ENCODE measurements around the gene ANKRD63. TPM values are rescaled to one million over a fixed set of nuclear protein-coding genes. Genes with fewer than 3 reads are reported as not detected.

ANKRD63 gene
- total RNA-seq, 1 donor: not detected

GRCh38 chr15:40271685-40272484, 11.0 kb downstream of the ANKRD63 start:
- no peak for TF ChIP-seq CTCF (IDR thresholded peaks at IDR 0.05; ENCODE audit: insufficient read depth, low read length)
- no peak overlapping the region for H3K4me3 ChIP-seq (ENCODE audit: low read depth, low read length)
- DNase-seq (ENCODE audit: low read depth): no peak

GRCh38 chr15:40270246-40270995, 12.4 kb downstream of the ANKRD63 start:
- no peak for TF ChIP-seq CTCF (IDR thresholded peaks at IDR 0.05; ENCODE audit: insufficient read depth, low read length)
- peak; percentile 27 for DNase-seq (ENCODE audit: low read depth)
- H3K4me3 ChIP-seq (ENCODE audit: low read depth, low read length): no peak overlapping the region

GRCh38 chr15:40269604-40270003, 13.3 kb downstream of the ANKRD63 start:
- no peak for DNase-seq (ENCODE audit: low read depth)
- TF ChIP-seq CTCF (IDR thresholded peaks at IDR 0.05; ENCODE audit: insufficient read depth, low read length): no peak
- no peak overlapping the region for H3K4me3 ChIP-seq (ENCODE audit: low read depth, low read length)

GRCh38 chr15:40267670-40268069, 15.2 kb downstream of the ANKRD63 start:
- H3K4me3 ChIP-seq (ENCODE audit: low read depth, low read length): no peak overlapping the region
- DNase-seq (ENCODE audit: low read depth): no peak
- no peak for TF ChIP-seq CTCF (IDR thresholded peaks at IDR 0.05; ENCODE audit: insufficient read depth, low read length)

GRCh38 chr15:40266828-40267304, 16.0 kb downstream of the ANKRD63 start:
- TF ChIP-seq CTCF (IDR thresholded peaks at IDR 0.05; ENCODE audit: insufficient read depth, low read length): no peak
- H3K4me3 ChIP-seq (ENCODE audit: low read depth, low read length): no peak overlapping the region
- peak; percentile 92 for DNase-seq (ENCODE audit: low read depth)

- no peak for DNase-seq (ENCODE audit: low read depth)
- no peak for TF ChIP-seq CTCF (IDR thresholded peaks at IDR 0.05; ENCODE audit: insufficient read depth, low read length)
- no peak overlapping the region for H3K4me3 ChIP-seq (ENCODE audit: low read depth, low read length)
Measured at GRCh38 chr15:40265875-40266274, 17.0 kb downstream of the ANKRD63 start.

Measured in fibroblast of the aortic adventitia (primary cell).